ENCODE measurements around the gene BEND7. TPM values are rescaled to one million over a fixed set of nuclear protein-coding genes. Genes with fewer than 3 reads are reported as not detected.

BEND7 gene
- total RNA-seq, 4 donors from 2014 or later, result 14.7 to 27.4 (median 20.1) TPM

DNA sequence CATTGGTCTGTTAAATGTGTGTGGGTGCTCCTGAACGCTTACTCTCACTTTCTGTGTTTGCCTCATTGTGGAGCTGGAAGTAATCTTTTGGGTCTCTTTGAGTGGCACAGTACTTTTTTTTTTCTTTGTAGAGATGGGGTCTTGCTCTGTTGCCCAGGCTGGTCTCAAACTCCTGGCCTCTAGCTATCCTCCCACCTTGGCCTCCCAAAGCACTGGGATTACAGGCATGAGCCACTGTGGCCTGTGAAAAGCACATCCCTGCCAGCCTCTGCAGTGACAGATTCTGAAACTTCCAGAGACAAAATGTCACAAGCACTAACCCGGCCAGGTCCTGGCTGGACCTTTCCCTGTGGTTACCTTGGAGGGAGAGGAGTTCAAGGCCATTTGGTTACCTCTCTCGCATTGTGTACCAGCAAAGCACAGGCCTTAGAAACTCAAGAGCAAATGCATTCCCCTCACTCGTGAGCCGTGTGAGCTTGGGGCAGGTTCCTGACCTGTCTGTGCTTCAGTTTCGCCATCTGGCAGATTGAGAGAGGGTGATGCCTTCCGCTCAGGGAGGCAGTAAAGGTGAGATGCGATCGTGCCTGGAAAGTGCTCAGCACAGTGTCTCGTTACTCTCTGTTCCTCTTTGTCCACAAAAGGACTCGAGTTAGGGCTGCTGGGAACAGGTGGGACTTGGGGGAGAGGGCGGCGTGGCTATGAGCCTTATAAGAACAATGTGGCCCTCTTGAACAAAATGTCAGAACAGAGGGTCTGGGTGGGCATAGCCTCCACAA is 108.1 kb downstream of the BEND7 start:
- Histone ChIP-seq H3K4me1 (no peaks in the 10 kb centered on the region), H3K9me3 (peaks cover 0 to 9% (median 4%) of the 10 kb centered on the region in 4 donors), H3K4me3 (no peak overlapping the region), H3K36me3 (no peaks in the 10 kb centered on the region), H3K27ac (replicated peaks in 1 of 4) (no peak overlapping the region), H3K27me3 (peaks cover 0 to 15% (median 0%) of the 10 kb centered on the region in 4 donors)
- DNase-seq (ENCODE audit: extremely low spot score), result no peak
- TF ChIP-seq POLR2A (IDR thresholded peaks at IDR 0.05; ENCODE audit: low read depth) (no peak), POLR2AphosphoS5 (IDR thresholded peaks at IDR 0.05) (no peak)
- 94% methylated on average over 13 of the region's 13 CpGs for WGBS
- intact Hi-C loops (cut with DNase I), result no loop called here

DNA sequence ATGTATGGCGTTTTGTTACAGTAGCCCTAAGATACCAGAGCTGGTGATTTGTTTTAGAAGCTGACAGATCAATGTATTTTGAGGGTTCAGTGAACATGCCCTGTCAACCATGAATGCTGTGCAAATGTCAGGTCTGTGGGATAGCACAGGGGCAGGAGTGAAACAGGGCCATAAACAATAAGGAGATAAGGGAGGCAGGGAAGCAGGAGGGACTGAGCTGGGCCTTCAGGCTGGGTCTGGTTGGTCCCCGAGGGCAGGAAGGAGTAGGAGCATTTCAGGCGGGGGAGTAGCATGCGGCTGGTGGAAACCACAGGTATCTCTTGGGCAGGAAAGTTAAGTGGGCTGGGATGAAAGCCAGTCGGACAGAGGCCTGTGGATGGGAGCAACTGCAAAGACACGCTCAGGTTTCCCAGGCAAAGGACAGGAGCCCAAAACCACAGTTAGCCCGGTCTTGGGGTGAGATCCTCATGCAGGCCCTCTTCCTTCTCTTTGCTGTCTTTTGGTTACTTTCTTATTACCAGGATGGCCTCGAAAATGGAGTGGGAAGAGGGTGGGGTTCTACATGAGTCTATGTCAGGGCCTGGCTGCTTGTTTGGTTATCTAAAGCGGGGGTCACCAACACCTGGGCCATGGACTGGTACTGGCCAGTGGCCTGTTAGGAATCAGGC is 111.2 kb downstream of the BEND7 start:
- no peaks in the 10 kb centered on the region for H3K4me1 ChIP-seq
- 88% methylated on average over 9 of the region's 9 CpGs for WGBS
- intact Hi-C loops (cut with DNase I), result no loop called here

DNA sequence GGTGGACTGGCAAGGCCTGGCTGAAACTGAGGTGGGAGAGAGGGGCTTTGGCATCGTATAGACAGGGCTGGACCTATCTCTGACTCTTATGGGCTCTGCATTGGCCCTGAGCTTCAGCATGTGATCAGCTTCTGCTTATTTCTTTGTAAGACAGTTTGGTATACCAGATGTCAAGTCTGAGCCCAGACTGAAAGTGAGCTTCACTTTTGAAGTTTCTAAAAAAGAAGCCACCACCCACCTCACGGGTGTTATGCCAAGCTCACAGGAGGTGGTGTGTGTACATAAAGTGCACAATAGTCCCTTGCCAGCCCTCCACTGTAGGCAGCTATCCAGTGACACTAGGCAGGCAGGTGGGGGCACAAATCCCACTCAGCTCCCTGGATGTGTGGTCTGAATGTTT is 112.1 kb downstream of the BEND7 start:
- H3K27ac ChIP-seq (replicated peaks in 1 of 4), result no peak overlapping the region
- no peaks in the 10 kb centered on the region for H3K27me3 ChIP-seq
- H3K4me3 ChIP-seq, result no peak overlapping the region
- peaks cover 0 to 16% (median 12%) of the 10 kb centered on the region in 4 donors for H3K9me3 ChIP-seq
- no peaks in the 10 kb centered on the region for H3K36me3 ChIP-seq
- WGBS, result 76% methylated on average over 2 of the region's 2 CpGs
- no peaks in the 10 kb centered on the region for H3K4me1 ChIP-seq
- TF ChIP-seq POLR2A (IDR thresholded peaks at IDR 0.05; ENCODE audit: low read depth) (no peak), EP300 (IDR thresholded peaks at IDR 0.05) (no peak), POLR2AphosphoS5 (IDR thresholded peaks at IDR 0.05) (no peak)
- TF ChIP-seq, protein P1, sequence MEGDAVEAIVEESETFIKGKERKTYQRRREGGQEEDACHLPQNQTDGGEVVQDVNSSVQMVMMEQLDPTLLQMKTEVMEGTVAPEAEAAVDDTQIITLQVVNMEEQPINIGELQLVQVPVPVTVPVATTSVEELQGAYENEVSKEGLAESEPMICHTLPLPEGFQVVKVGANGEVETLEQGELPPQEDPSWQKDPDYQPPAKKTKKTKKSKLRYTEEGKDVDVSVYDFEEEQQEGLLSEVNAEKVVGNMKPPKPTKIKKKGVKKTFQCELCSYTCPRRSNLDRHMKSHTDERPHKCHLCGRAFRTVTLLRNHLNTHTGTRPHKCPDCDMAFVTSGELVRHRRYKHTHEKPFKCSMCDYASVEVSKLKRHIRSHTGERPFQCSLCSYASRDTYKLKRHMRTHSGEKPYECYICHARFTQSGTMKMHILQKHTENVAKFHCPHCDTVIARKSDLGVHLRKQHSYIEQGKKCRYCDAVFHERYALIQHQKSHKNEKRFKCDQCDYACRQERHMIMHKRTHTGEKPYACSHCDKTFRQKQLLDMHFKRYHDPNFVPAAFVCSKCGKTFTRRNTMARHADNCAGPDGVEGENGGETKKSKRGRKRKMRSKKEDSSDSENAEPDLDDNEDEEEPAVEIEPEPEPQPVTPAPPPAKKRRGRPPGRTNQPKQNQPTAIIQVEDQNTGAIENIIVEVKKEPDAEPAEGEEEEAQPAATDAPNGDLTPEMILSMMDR (IDR thresholded peaks at IDR 0.05), result no peak
- intact Hi-C loops (cut with DNase I), result no loop called here
- DNase-seq (ENCODE audit: extremely low spot score), result no peak

More for the DNA sequence above, 111.2 kb downstream of the BEND7 start:
- no peak overlapping the region for H3K4me3 ChIP-seq
- TF ChIP-seq, protein P1 (IDR thresholded peaks at IDR 0.05), result no peak
- no peak for TF ChIP-seq POLR2A (IDR thresholded peaks at IDR 0.05; ENCODE audit: low read depth)
- TF ChIP-seq EP300 (IDR thresholded peaks at IDR 0.05), result no peak
- no peak for TF ChIP-seq POLR2AphosphoS5 (IDR thresholded peaks at IDR 0.05)
- H3K27ac ChIP-seq (replicated peaks in 1 of 4), result no peak overlapping the region
- peaks cover 0 to 16% (median 12%) of the 10 kb centered on the region in 4 donors for H3K9me3 ChIP-seq
- no peaks in the 10 kb centered on the region for H3K27me3 ChIP-seq
- no peak for DNase-seq (ENCODE audit: extremely low spot score)
- no peaks in the 10 kb centered on the region for H3K36me3 ChIP-seq

DNA sequence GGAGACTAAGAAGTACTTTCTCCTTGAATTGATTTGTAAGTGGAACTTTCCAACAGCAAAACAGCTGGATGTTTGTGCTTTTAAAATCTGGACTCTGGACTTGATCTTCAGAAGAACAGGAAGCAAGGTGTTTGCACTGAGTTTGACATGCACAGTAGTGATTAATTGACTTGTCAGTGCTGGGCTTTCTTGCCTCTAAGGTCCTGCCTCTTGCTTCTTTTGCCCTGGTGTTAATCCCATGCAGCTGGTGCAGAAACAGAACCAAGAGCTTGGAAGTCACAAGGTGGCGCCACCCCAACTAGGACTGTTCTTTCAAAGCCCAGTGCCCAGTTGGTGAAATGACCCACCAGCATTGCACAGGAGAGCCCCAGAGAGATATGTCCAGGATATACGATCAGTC is 114.0 kb downstream of the BEND7 start:
- Histone ChIP-seq H3K27ac (replicated peaks in 1 of 4) (no peak overlapping the region), H3K4me1 (no peaks in the 10 kb centered on the region), H3K4me3 (no peak overlapping the region), H3K27me3 (peaks cover 0 to 3% (median 0%) of the 10 kb centered on the region in 4 donors), H3K36me3 (no peaks in the 10 kb centered on the region), H3K9me3 (peaks cover 0 to 16% (median 12%) of the 10 kb centered on the region in 4 donors)
- 40% methylated on average over 1 of the region's 2 CpGs for WGBS
- intact Hi-C loops (cut with DNase I), result no loop called here
- DNase-seq (ENCODE audit: extremely low spot score), result no peak
- no peak for TF ChIP-seq POLR2AphosphoS5 (IDR thresholded peaks at IDR 0.05)
- TF ChIP-seq EP300 (IDR thresholded peaks at IDR 0.05), result no peak
- TF ChIP-seq, protein P1 (IDR thresholded peaks at IDR 0.05), result no peak
- TF ChIP-seq POLR2A (IDR thresholded peaks at IDR 0.05; ENCODE audit: low read depth), result no peak

GRCh38 chr10:13414137-13414536 is 114.7 kb downstream of the BEND7 start:
- Histone ChIP-seq H3K4me1 (no peaks in the 10 kb centered on the region), H3K27me3 (peaks cover 0 to 6% (median 0%) of the 10 kb centered on the region in 4 donors), H3K27ac (replicated peaks in 1 of 4) (no peak overlapping the region), H3K9me3 (peaks cover 0 to 16% (median 12%) of the 10 kb centered on the region in 4 donors), H3K36me3 (no peaks in the 10 kb centered on the region), H3K4me3 (no peak overlapping the region)
- no peak for TF ChIP-seq EP300 (IDR thresholded peaks at IDR 0.05)
- DNase-seq (ENCODE audit: extremely low spot score), result no peak
- intact Hi-C loops (cut with DNase I), result no loop called here
- 89% methylated on average over 1 of the region's 1 CpG for WGBS
